ENCODE data around the gene GLTP.

DNA sequence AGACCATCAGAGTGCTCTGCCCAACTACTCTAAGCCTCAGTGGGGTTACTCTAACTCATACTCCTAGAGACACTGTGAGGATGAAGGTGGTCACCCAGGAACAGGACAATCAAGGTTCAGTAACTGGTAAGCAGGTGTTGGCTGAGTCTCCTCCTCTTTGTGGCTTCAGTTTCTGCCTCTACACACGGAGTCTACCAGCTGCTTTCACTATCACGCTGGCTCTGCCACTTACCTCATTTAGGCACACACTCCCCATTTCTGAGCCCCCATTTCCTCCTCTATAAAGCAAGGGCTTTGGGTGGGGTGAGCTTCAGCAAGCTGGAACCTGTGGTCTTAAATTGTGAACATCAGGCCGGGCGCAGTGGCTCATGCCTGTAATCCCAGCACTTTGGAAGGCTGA, 12.4 kb upstream of the GLTP start:
- TF ChIP-seq CTCF (IDR thresholded peaks at IDR 0.05): no peak
- no peak for TF ChIP-seq POLR2AphosphoS5 (IDR thresholded peaks at IDR 0.05; ENCODE audit: insufficient read depth in 1 of 2, low read depth in 1 of 2)
